GM12801 (cell line): ENCODE measurements around the gene PEX12.

Experiments used
- CTCF ChIP-seq: IDR thresholded peaks from one replicate; pipeline ENCODE4 v1.5.1; 2011; ENCODE audit warnings: control low read depth; ENCODE audit not compliant: insufficient read length; ENCODE audit errors: extremely low read depth

The PEX12 gene

GRCh38 chr17:35578197-35578928 lies at the start of gene PEX12:
Gene PEX12 (minus strand): TSS chr17:35578571. CDS start chr17:35578021, 550 bp downstream.
- TF ChIP-seq CTCF = no peak

GRCh38 chr17:35627417-35627816 lies 49.0 kb upstream of the PEX12 start:
- TF ChIP-seq CTCF = no peak

- TF ChIP-seq CTCF = no peak
Measured at GRCh38 chr17:35621768-35622167, 43.4 kb upstream of the PEX12 start.

- TF ChIP-seq CTCF = no peak
Measured at GRCh38 chr17:35618628-35619027, 40.3 kb upstream of the PEX12 start.

GRCh38 chr17:35617505-35617904 lies 39.1 kb upstream of the PEX12 start:
- TF ChIP-seq CTCF = no peak

- TF ChIP-seq CTCF = no peak
Measured at GRCh38 chr17:35616536-35616935, 38.2 kb upstream of the PEX12 start.

GRCh38 chr17:35614810-35615209 lies 36.4 kb upstream of the PEX12 start:
- no peak for TF ChIP-seq CTCF
